ENCODE measurements around the gene OSBP2. TPM values are rescaled to one million over a fixed set of nuclear protein-coding genes. Genes with fewer than 3 reads are reported as not detected.
A peak's percentile ranks its signal among the peaks of the same experiment; 100 is the strongest.

Gene OSBP2
- total and polyA plus RNA-seq, 2 of the 13 experiments (the other 11 are each of a cell fraction or from before 2014, with no cell fraction given), result 5.0 to 7.7 TPM

GRCh38 chr22:30869667-30870395, 175.2 kb downstream of the OSBP2 start (continued):
- TF ChIP-seq IKZF5 (CRISPR knock-in tag; IDR thresholded peaks at IDR 0.05) (no peak), NONO (IDR thresholded peaks at IDR 0.05) (no peak), NONO (CRISPR knock-in tag; conservative IDR thresholded peaks at IDR 0.05) (no peak), ZNF7 (CRISPR knock-in tag; IDR thresholded peaks at IDR 0.05) (no peak), ZNF138 (CRISPR knock-in tag; IDR thresholded peaks at IDR 0.05; ENCODE audit: low read depth) (no peak), ZNF512 (CRISPR knock-in tag; IDR thresholded peaks at IDR 0.05) (no peak)

- intact Hi-C loops (cut with micrococcal nuclease; ENCODE audit: unreplicated experiment) (no loop called here), in situ Hi-C loops (cut with HindIII; ENCODE audit: extremely low pct_ligation_motif_present, low pct_unique_long_range_greater_than_20kb) (no loop called here)
- ATAC-seq (no peak), FAIRE-seq (no peak), DNase-seq (ENCODE audit: low spot score) (no peak)
- peaks cover 5 to 26% of the 10 kb centered on the region in 2 experiments; a peak in 3 of 5 replicates for H3K27me3 ChIP-seq (ENCODE audit: control insufficient read depth in 1 of 2, insufficient read depth in 2 of 2, low read length in 2 of 2)
- no peaks in the 10 kb centered on the region for H3K79me2 ChIP-seq (ENCODE audit: insufficient read depth, low read length)
- BruUV-seq (replicated peaks), result no TSS peak
- no peak overlapping the region for H3K4me2 ChIP-seq (ENCODE audit: low read depth, low read length)
- peaks cover 9% of the 10 kb centered on the region for H3K4me1 ChIP-seq (ENCODE audit: insufficient read depth, low read length)
- no peak overlapping the region for H3K4me3 ChIP-seq (replicated peaks in 1 of 3; ENCODE audit: insufficient read depth in 1 of 3, low read depth in 2 of 3, low read length in 3 of 3)
- TF ChIP-seq STAT6 (CRISPR knock-in tag; IDR thresholded peaks at IDR 0.05; ENCODE audit: borderline replicate concordance) (no peak), ATF7 (IDR thresholded peaks at IDR 0.05) (peak; percentile 42; the same call in 1 of the 2 replicates), ATF7 (CRISPR knock-in tag; IDR thresholded peaks at IDR 0.05) (no peak)
- TF ChIP-seq, protein P1, sequence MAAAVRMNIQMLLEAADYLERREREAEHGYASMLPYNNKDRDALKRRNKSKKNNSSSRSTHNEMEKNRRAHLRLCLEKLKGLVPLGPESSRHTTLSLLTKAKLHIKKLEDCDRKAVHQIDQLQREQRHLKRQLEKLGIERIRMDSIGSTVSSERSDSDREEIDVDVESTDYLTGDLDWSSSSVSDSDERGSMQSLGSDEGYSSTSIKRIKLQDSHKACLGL (CRISPR knock-in tag; IDR thresholded peaks at IDR 0.05), result no peak
- TF ChIP-seq, protein P2, sequence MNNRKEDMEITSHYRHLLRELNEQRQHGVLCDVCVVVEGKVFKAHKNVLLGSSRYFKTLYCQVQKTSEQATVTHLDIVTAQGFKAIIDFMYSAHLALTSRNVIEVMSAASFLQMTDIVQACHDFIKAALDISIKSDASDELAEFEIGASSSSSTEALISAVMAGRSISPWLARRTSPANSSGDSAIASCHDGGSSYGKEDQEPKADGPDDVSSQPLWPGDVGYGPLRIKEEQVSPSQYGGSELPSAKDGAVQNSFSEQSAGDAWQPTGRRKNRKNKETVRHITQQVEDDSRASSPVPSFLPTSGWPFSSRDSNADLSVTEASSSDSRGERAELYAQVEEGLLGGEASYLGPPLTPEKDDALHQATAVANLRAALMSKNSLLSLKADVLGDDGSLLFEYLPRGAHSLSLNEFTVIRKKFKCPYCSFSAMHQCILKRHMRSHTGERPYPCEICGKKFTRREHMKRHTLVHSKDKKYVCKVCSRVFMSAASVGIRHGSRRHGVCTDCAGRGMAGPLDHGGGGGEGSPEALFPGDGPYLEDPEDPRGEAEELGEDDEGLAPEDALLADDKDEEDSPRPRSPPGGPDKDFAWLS (CRISPR knock-in tag; IDR thresholded peaks at IDR 0.05; ENCODE audit: borderline replicate concordance), result no peak
- WGBS (ENCODE audit: low lambda C conversion rate), result 52% methylated on average over 17 of the region's 36 CpGs
- H3K9ac ChIP-seq (ENCODE audit: insufficient read depth, low read depth, low read length), result no peak overlapping the region
- ChIA-PET POLR2A (no interaction called here), CTCF (ENCODE audit: low intra/inter-chr PET ratio, low total read pairs) (no interaction called here)
- no peak overlapping the region for H2AFZ ChIP-seq (ENCODE audit: low read length)
- no peak overlapping the region for H3K27ac ChIP-seq (ENCODE audit: extremely low read length, insufficient read depth, low read length)
- H4K20me1 ChIP-seq (ENCODE audit: insufficient read depth, low read length), result no peaks in the 10 kb centered on the region
- no peaks in the 10 kb centered on the region for H3K9me3 ChIP-seq (ENCODE audit: low read length)
- no peaks in the 10 kb centered on the region for H3K36me3 ChIP-seq (replicated peaks in 1 of 2; ENCODE audit: control insufficient read depth in 1 of 2, insufficient read depth in 2 of 2, low read length in 2 of 2)
These were observed 176.0 kb downstream of the OSBP2 start for GRCh38 chr22:30870451-30871345.
